MM.1S (cell line): ENCODE results near the gene PRKCG.

ENCODE experiments used
- CTCF ChIP-seq: fragments of 300-600 bp; sonication (generic); IDR thresholded peaks from 2 replicates; pipeline ENCODE4 v1.5.1; 2016; ENCODE audit warnings: antibody characterized with exemption, low read length, mixed read lengths
- EZH2 ChIP-seq: fragments of 300-600 bp; sonication (generic); optimal IDR thresholded peaks from 2 replicates; pipeline ENCODE3; 2017; ENCODE audit warnings: low read depth, mild to moderate bottlenecking, antibody characterized with exemption, low read length, mixed read lengths

GRCh38 chr19:53900191-53900860 is 18.3 kb downstream of the PRKCG start:
- TF ChIP-seq CTCF (no peak), EZH2 (no peak)
